AG10803 (cell line): Measurements from ENCODE around the gene IFT43.
A peak's percentile ranks its signal among the peaks of the same experiment; 100 is the strongest.
"Not testable (repeated sequence)": the region's sequence is repeated elsewhere in the genome, so short reads cannot be mapped to it uniquely, and the experiment has no call there.

Experiments
- DNase-seq: peaks from one replicate; pipeline ENCODE4 v3.0.0; 2010; ENCODE audit warnings: low read depth
- H3K4me3 ChIP-seq: 2 replicates; pipeline ENCODE4 v1.5.1; 2011; ENCODE audit warnings: mild to moderate bottlenecking, low read length, control low read depth
- CTCF ChIP-seq: conservative IDR thresholded peaks from 2 replicates; pipeline ENCODE4 v1.5.1; 2011; ENCODE audit warnings: mild to moderate bottlenecking, low read length, control low read depth, inconsistent platforms

The IFT43 gene

GRCh38 chr14:75996488-75996887 is 10.9 kb downstream of the IFT43 start:
- TF ChIP-seq CTCF, result no peak
- H3K4me3 ChIP-seq, result no peak overlapping the region
- no peak for DNase-seq

GRCh38 chr14:75999511-76000190 is 14.1 kb downstream of the IFT43 start:
- H3K4me3 ChIP-seq, result no peak overlapping the region
- TF ChIP-seq CTCF, result no peak
- no peak for DNase-seq

- DNase-seq, result no peak
- no peak for TF ChIP-seq CTCF
- no peak overlapping the region for H3K4me3 ChIP-seq
These were observed 16.8 kb downstream of the IFT43 start for GRCh38 chr14:76002383-76002782.

- no peak for DNase-seq
- TF ChIP-seq CTCF, result no peak
- H3K4me3 ChIP-seq, result no peak overlapping the region
These were observed 20.7 kb downstream of the IFT43 start for GRCh38 chr14:76006253-76006652.

- TF ChIP-seq CTCF, result no peak
- no peak overlapping the region for H3K4me3 ChIP-seq
- DNase-seq, result no peak
These were observed 21.8 kb downstream of the IFT43 start for GRCh38 chr14:76007379-76007778.

GRCh38 chr14:76007852-76008251 is 22.3 kb downstream of the IFT43 start:
- peak; percentile 29 for DNase-seq
- H3K4me3 ChIP-seq, result no peak overlapping the region
- no peak for TF ChIP-seq CTCF

GRCh38 chr14:76009627-76010026 is 24.1 kb downstream of the IFT43 start:
- not testable (repeated sequence) for DNase-seq, H3K4me3 ChIP-seq

- no peak overlapping the region for H3K4me3 ChIP-seq
- no peak for DNase-seq
- no peak for TF ChIP-seq CTCF
These were observed 26.4 kb downstream of the IFT43 start for GRCh38 chr14:76011930-76012329.
